VCaP (cell line): ENCODE measurements around the gene COMMD8.
"Not testable (repeated sequence)": the region's sequence is repeated elsewhere in the genome, so short reads cannot be mapped to it uniquely, and the experiment has no call there.

ENCODE experiments used
- H3K27ac ChIP-seq: fragments of 450-650 bp; 2 replicates; pipeline ENCODE4 v1.5.1; 2017
- CTCF ChIP-seq: fragments of 450-650 bp; conservative IDR thresholded peaks from 2 replicates; pipeline ENCODE4 v1.5.1; 2017; ENCODE audit warnings: mild to moderate bottlenecking, moderate library complexity

Gene COMMD8

DNA sequence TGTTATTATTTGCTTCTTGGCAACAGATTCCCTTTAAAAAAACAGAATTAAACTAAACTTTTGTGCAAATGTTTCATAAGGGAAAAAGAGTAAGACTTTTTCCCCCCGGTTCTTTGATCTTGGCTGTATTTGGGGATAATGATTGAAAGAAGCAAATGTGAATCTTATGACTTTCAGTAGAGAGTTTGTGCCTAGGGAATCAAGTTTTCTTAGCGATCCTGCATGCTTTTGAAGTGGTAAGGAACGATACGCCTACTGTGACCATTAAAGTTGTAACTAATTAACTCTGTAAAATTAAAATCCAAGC, 30.6 kb upstream of the COMMD8 start:
- TF ChIP-seq CTCF = no peak

DNA sequence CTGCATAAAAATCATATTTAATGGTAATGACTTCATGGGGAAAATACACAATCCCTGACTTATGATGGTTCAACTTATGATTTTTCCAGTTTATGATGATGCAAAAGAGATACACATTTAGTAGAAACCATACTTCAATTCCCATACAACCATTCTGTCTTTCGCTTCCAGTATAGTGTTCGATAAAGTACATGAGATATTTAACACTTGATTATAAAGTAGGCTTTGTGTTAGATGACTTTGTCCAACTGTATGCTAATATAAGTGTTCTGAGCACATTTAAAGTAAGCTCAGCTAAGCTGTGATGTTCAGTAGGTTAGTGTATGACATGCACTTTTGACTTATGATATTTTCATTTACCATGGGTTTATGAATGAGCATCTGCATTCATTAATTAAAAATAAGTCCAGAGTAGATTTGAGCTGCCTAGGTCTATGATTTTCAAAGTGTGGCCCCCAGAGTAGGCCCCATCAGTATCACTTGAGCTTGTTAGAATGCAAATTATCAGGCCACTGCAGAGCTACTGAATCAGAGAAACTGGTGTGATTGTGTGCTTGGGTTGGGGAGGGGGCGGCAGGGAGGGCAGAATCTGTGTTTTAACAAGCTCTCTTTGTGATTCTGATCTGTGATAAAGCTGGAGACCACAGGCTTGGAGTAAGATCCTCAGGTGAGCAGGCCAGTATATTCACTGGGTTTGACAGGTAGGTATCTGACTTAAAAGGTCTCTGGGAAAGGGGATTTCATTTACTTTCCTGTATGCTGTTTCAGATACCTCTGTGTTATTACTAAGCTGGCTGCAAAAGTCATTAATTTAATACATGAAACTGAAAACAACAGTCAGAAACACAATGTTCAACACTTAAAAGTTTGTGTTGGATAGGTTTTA, 30.0 kb upstream of the COMMD8 start:
- no peak overlapping the region for H3K27ac ChIP-seq
- no peak for TF ChIP-seq CTCF

More for the DNA sequence above, 30.6 kb upstream of the COMMD8 start:
- no peak overlapping the region for H3K27ac ChIP-seq

GRCh38 chr4:47490550-47490949, 27.0 kb upstream of the COMMD8 start:
- peak; percentile 70 for TF ChIP-seq CTCF
- no peak overlapping the region for H3K27ac ChIP-seq

DNA sequence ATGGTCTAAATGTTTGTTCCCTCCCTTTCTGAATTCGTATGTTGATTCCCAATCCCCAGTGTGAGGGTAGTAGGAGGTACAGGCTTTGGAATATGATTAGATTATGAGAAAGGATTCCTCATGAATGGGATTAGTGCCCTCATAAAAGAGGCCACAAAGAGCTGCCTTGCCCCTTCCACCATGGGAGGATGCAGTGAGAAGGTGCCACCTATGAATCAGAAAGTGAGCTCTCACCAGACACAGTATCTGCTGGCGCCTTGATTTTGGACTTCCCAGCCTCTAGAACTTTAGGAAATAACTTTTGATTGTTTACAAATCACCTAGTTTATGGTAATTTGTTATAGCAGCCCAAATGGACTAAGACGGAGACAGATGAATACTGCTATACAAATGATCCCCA, 25.2 kb upstream of the COMMD8 start:
- H3K27ac ChIP-seq = no peak overlapping the region
- TF ChIP-seq CTCF = no peak

DNA sequence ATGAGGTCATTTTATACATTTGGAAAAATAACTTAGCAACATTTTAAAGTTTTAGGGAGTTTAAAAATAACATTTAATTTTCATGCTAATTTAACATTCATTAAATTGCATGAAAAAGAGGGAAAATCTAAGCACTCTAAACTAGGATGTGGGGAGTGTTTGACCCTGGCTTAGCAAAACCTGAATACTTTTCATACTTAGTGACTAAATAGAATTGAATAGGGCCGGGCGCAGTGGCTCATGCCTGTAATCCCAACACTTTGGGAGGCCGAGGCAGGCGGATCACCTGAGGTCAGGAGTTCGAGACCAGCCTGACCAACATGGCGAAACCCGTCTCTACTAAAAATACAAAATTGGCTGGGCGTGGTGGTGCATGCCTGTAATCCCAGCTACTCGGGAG, 23.2 kb upstream of the COMMD8 start:
- not testable (repeated sequence) for H3K27ac ChIP-seq

GRCh38 chr4:47486231-47486673, 22.8 kb upstream of the COMMD8 start:
- no peak for TF ChIP-seq CTCF
- no peak overlapping the region for H3K27ac ChIP-seq

DNA sequence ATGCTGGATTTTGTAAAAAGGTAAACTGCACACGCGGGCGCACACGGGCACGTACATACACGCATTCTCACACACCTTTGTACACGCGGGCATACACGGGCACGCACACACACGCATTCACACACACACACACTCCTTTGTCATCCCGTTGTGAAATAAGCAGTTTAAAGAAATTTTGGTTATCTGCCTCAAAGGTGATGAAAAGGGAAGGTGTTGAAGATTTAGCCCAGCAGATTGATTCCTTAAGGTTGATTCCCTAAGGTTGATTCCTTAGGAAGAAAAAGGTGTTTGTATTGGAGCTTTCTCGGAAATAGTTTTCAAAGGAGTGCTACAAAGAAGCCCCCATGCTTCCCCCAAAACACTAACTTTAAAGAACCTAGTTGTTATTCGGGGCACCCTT, 22.3 kb upstream of the COMMD8 start:
- peak overlapping the region; percentile 42 for H3K27ac ChIP-seq
- no peak for TF ChIP-seq CTCF

- H3K27ac ChIP-seq = peak within 1 kb of the TSS; percentile 42
- TF ChIP-seq CTCF = no peak; the same call in 1 of the 2 replicates
Measured at GRCh38 chr4:47485047-47485692, 21.7 kb upstream of the COMMD8 start, which contains the start of gene ATP10D. Gene ATP10D (plus strand): TSS chr4:47485275. CDS start chr4:47512541, 27,266 bp downstream.
